HG03064 (cell line): Measurements from ENCODE around the gene IL26.
"Not testable (repeated sequence)": the region's sequence is repeated elsewhere in the genome, so short reads cannot be mapped to it uniquely, and the experiment has no call there.

Experiments
- ATAC-seq: cut with Tn5 transposase; IDR thresholded peaks from one replicate; pipeline ENCODE4 v1.9.1; 2021; ENCODE audit warnings: low read depth; ENCODE audit not compliant: unreplicated experiment

Gene IL26

DNA sequence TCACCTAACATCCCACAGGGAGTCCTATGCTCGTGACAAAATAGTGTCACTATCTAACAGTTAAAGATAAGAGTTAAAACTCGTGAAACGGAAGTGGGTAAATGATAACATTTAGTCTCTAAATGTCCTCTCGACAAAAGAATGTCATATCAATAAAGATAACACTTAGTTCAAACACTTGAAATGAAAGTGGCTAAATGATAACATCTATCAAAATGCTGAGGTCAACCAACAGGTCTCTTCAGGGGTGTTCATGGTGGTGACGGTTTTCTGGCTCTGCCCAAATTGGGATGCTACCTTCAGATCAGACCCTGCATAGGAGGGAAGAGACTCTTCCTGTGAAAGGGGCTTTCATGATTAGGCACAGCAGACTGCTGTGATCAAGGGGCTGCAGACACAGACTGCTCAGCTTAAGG, 22.1 kb downstream of the IL26 start:
- ATAC-seq = no peak

DNA sequence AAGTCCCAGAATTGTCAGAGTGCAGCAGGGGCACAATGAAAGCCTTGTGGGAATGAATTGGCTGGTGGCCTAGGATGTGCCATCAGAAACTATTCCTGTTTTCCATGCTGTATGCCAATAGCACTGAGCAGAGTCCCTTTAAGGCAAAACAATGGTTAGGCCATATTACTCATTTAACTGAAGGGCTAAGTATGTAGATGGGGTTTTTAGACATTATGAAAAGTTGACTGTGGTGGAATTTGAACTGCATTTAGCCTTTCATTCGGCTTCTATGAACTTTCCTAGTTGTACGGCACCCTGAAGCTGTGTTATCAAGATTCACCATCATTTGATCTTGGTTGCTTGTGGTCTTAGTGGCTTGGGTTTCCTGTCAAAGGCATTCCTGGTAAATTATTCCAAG, 24.8 kb downstream of the IL26 start:
- no peak for ATAC-seq

DNA sequence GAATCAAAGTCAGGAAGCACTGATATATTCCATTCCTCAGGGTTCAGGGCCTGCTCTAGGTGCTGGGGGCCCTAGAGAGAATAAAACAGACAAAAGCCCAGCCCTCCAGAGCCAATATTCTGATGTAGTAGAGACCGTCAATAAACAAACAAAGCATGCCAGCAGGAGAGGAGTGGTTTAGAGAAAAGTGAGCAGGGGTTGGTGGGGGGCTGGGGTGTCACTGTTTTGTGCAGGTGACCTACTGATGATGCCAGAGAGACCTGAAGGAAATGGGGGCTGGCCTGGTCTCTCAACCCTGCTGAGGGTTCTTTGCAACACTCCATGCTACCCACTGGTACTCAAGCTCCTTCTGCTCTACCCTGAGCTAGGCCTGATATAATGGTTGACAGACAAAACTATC, 26.5 kb downstream of the IL26 start:
- ATAC-seq = no peak

DNA sequence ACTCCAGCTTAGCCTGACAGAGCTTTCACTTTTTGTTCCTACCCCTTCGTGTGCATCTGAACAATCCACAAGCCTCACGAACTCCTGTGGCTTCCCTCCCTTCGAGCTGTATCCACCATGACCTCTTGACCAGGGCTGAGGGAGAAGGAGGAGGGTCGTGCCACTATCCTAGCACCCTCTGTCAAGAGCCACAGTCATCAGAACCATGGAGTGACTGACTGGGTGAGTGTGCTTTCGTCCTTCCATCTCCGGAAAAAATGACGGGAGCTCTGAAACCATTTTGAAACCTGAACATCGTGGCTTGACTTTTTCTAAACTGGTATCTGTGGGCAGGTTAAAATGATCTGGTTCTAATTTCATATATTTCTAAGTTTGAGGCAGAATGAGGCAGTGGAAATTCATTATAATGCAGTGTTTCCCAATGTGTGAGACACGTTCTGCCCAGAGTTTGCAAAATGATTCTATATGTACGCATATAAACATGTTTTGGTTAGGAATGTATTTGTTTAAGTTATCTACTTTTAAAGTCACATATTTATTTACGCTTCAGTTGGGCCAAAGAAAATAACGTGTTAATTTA, 27.0 kb downstream of the IL26 start:
- no peak for ATAC-seq

DNA sequence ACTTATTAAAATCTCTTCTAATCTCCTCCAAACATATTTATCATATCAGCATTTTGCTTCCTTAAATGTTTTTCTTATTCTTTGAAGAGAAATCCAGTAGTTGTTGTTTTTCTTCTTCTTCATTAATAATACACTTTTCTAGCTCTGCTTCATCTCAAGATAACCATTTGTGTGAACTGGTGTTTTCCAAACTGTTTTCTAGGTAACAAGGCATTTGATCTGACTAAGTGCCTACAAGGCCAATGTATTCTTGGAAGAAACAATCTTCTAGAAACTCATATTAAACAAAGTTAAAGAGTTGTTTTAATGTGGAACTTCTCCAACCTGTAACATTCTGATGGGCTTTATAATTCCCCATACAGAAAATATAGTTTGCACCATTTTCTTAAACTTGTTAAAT, 35.3 kb downstream of the IL26 start:
- no peak for ATAC-seq

DNA sequence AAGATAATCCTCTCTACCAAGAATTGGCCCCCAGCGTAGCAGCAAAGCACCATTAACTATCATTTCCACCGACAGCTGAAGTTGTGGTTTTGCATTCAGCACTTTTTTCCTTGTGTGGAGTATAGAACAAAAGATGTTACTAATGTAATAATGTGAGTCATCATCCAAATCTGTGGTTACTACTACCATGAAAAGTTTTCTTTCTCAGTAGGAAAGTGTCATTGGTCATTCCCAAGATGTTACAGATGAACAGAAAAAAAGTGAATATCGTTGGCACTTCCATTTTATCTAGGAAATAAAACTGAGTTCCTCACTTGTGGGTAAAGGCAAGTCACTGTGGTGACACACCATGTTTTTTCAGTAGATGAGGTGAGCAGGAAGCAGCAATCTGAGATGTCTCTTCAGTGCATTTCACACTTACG, 35.8 kb downstream of the IL26 start:
- no peak for ATAC-seq

DNA sequence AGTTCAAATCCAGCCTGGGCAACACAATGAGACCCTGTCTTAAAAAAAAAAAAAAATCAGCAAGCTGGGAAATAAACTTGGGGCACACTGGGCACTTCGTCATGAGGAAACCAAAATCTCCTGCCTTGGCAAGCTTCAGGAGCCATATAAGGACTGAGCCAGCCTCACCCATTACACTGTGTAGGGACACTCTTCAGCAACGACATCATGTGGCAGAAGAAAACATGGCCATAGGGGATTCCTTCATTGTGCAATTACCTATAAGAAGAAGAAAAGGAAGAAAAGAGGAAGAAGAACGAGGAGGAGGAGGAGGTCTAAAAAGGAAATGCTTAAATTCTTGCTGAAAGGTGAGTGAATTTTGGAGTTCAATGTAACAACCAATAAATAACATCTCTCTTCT, 40.0 kb downstream of the IL26 start:
- no peak for ATAC-seq

DNA sequence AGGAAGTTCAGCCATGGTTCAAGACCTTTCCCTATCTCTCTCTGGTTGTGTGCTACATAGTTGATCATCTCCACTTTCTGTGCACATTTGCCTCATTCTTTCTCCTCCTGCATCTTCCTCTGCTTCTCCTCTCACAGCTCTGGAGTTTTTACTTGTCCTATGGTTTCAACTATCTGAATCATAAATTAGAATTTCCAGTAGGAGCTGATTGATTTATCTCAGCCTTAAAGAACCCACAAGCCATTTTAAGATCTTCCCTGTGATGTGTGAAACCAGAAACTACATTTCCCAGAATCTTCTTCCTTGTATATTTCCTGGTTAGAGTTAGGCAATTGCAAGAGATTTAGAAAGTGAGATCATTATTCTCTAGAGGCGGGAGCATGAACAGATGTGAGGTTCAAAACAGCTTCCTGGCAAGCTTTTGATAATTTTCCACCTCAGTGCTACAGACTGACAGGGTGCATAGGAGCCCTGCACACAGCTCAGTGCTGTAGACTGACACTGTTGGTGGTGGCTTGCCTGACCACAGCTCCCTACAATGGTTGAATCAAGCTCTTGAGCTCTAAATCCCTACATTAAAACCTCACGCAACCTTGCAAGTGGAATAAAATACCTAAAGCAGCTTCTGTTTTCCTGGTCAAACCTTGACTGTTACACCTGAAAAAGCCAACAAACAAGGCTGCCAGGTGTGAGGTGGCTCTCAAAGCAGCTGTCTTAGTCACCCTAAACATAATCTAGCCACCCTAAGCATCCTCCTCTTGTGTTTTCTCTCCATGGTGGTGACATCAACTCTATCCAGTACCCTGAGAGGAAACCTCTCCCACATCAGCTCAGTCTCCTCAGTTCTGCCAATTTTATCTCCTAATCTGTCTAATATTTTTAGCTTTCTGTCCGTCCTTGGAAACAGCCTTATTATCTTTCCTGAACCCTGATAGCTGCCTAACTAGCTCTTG, 44.5 kb downstream of the IL26 start:
- peak; percentile 82 for ATAC-seq

DNA sequence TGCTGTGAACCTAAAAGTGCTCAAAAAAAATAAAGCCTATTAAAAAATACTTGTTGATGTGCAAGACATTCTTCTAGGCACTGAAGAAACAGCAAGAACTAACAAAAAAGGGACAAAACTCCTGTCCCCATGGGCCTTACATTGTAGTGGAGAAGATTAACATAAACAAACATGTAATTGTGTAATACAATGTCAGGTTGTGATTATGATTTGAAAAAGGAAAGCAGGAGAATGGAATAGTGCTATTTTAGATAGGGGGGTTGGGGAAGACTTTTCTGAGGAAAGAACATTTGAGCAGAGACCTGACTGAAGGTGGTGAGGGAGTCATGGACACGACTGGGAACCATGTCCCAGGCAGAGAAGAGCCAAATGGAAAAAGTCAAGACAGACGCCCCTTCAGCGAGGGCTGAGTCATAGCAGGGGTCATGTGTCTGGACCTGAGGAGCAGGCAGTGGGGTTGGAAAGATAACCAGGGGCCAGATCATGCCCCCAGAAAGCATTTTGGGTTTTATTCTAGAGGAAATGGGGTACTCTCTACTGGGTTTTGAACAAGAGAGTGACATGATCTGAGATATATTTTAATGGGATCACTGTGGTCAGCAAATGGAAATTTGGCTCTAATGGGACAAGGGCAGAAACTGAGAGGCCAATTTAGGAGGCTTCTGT, 46.7 kb downstream of the IL26 start:
- ATAC-seq = no peak

DNA sequence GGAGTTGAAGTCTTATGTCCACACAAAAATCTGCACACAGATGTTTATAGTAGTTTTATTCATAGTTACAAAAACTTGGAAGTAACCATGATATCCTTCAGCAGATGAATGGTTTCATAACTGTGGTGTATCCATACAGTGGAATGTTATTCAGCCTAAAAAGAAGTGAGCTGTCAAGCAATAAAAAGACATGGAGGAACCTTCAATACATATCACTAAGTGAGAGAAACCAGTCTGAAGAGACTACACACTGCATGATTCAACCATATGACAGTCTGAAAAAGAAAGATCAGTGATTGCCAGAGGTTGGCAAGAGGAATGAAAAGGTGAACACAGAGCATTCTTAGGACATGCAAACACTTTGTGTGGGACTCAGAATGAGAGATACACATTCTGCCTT, 47.4 kb downstream of the IL26 start:
- no peak for ATAC-seq

DNA sequence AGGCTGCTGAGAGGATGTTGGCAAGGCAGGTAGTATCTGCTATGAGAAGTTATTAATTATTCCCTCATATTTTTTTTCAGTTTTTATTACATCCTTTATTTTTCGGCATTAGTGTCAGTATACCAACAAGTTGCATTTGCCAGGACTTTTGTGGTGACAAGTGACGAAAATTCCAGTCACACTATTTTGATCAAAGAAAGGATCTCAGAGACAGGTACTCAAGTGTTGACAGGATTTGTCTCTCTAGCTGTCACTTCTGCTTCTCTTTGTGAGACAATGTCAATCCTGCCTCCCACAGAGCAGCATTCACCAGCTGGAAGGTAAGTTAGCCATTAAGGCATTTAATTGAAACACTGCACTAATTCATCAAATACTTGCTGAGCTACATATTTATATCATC, 48.0 kb downstream of the IL26 start:
- no peak for ATAC-seq

DNA sequence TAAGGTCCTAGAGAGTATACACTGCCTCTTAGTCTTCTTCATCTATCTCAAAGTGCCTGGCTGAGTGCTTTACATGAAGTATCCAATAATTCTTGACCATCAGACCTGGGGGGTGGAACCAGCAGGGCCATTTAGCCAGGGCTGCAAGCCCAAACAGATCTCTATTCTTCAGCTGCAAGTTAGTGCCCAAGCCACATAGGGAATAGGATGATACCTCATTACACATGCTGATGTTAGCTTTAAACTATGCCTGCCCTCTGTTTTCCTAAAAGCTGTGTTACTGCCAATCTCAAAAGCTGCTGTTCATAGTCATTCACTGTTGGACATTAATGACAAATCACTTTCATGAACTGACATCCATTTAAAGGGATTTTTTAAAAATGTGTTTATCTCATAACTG, 49.4 kb downstream of the IL26 start:
- no peak for ATAC-seq

DNA sequence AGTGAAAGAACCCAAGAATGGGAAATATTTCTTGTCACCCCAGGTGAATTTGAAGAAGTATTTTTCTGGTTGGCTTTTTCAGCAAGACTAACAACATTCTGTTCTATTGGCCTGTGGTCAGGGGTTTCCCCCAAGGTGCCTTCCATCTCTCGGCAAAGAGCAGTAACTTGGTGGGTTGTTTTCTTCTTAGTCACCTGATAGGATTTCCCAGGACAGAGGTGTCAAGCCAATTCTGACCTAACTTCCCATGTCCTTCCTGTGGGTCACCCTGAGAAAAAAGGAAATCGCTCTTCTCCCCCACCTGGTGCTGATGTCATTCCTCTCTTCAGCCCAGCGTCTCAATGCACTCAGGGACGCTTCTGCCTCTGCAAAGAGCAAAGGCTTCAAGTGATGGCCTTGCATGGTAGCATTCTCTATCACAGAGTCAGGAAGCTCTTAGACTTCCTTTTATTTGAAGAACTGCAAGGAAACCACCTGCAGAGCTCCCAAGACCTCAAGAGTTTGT, 50.0 kb downstream of the IL26 start:
- ATAC-seq = peak; percentile 84

DNA sequence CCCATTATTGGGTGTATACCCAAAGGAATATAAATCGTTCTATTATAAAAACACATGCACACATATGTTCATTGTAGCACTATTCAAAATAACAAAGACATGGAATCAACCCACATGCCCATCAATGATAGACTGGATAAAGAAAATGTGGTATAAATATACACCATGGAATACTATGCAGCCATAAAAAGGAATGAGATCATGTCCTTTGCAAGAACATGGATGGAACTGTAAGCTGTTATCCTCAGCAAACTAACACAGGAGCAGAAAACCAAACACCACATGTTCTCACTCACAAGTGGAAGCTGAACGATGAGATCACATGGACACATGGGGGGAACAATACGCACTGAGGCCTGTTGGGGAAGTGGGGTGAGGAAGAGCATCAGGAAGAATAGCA, 50.8 kb downstream of the IL26 start:
- not testable (repeated sequence) for ATAC-seq

DNA sequence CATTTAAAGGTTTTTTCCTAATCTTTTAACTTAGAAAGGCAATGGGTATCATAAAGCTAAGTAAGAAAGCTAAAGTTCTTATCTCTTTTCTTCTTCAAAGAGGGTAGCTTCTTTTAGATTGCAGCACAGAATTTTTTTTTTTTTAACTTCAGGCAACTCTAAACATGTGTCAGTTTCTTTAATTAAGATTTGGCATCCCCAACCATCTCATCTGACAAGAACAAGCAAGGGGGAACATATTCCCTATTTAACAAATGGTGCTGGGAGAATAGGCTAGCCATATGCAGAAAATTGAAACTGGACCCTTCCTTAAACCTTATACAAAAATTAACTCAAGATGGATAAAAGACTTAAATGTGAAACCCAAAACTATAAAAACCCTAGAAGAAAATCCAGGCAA, 51.8 kb downstream of the IL26 start:
- ATAC-seq = no peak

DNA sequence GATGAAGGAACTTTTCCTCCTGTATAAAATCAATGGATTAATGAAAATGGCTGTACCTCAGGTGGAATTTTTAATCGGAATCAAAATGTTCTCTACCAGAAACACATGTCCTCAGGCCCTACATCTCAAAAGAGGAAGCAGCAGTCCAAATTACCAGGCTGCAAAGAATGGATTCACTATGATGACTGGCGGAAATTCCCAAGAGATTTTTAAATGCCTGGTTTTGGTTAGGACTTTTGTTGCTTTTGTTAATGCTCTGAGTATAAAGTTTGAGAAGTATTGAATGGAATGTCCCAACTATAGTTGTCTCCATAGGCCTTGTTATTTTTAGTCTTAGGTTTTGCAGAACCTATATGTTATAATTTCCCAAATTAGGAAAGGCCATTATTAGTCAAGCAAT, 54.9 kb downstream of the IL26 start:
- no peak for ATAC-seq

DNA sequence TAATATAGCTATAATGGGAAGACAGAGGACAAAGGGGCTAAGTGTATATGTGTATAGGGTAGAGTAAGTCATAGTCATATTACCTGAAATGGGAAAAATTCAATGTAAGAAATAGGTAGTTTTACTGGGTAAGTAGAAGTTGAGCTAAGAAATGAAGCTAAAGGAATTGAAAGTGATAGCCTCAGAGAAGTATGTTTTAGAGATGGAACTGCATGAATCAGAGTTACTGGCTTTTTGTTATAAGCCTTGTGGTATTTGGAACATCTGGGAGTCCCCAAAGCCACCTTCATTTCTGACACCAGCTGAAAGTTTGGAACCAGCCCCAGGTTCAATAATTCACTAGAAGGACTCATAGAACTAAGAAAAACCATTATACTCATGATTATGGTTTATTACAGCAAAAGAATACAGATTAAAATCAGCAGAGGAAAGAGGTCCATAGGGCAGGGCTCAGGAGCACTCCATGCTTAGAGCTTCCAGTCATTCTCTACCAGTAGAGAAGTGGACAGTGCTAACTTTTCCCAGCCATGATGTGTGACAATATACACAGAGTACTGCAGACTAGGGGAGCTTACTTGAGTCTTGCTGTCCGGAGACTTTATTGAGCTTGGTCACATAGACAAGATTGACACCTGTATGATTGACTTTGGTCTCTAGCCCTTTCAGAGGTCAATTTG, 56.3 kb downstream of the IL26 start:
- ATAC-seq = no peak

DNA sequence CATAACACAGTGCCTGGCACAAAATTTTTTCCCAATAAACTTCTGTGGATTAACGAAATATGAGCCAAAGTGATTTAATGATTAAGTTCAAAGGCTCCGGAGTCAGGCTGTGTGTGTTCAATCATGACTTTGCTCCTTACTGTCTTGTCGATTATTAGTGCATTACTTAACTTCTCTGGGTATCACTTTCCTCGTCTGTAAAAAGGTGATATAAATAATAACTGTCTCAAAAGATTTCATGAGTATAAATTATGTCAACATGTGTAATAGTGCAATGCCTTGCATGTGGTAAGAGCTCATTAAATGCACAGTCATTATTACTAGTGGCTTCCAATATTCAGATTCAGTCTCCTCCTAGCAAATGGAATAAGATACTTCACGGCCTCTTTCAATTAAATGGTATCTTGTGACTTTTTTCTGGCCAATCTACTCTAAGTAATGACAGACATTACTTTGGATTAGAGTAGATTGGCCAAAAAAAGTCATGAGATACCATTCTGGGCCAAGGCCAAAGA, 59.2 kb downstream of the IL26 start:
- no peak for ATAC-seq

DNA sequence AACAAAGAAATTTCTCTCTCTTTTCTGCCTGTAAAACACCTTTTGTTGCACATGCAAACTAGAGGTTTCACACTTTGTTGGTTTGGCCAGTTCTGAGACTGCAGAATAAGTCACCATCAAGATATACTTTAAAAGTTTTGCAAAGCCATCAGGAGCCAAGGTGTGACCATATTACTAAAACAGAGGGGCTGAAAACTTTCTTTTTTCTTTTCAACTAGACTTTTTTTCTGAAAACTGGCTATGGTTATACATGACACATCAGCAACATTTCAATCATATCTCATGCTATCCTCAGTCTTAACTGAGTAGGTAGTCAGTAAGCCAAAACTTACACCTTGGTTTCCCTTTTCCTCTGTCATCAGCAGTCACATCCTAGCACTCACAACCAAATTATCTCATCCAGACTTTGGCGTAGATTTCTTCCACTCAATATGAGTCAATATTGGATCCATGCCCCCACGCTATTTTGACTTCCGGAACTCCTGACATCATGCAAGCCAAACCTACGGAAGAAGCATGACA, 62.0 kb downstream of the IL26 start:
- ATAC-seq = peak; percentile 78

DNA sequence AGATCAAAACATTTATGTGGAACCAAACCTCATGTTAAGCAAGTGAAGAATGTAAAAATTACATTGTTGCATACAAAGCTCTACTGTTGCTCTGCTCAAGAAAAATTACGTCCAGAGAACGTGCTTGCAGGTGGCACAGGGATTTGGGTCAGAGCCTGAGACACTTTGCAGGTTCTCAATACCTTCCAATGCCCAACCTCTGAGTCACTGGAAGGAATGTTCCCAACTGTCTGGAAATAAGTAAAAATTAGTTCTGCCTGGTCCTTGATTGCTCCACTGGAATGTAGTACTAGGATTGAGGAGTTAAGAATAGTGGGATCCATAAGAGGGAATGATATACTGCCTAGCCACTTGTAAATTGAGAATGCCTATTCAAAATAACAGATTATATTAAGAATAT, 63.2 kb downstream of the IL26 start:
- no peak for ATAC-seq
